Endothelial cell of umbilical vein (primary cell): ENCODE results near the gene KLHL11. TPM values are rescaled to one million over a fixed set of nuclear protein-coding genes. Genes with fewer than 3 reads are reported as not detected.

Experiments
- Bru-seq: library from RNA; stranded (reverse); fragments of 400-500 nt; gene quantifications from one replicate; lab custom pipeline; 2021; lab: Mats Ljungman, UMichigan
- BruChase-seq, 2 experiments: library from RNA; stranded (reverse); fragments of 400-500 nt; gene quantifications; one replicate each; lab custom pipeline; 2021; lab: Mats Ljungman, UMichigan
- BruUV-seq: library from RNA; stranded (reverse); fragments of 400-500 nt; replicated peaks from 2 replicates; lab custom pipeline; 2021; lab: Mats Ljungman, UMichigan
- CTCF ChIA-PET: fragments of 300-600, 350-600 bp; sonication (Branson Sonifier 250); formaldehyde crosslinking; loops from one replicate; lab custom pipeline; 2021; ENCODE audit warnings: antibody characterized with exemption, inconsistent platforms; lab: Charles Lee
- POLR2A ChIA-PET: fragments of 300-600, 350-600 bp; sonication (Branson Sonifier 250); formaldehyde crosslinking; loops from one replicate; lab custom pipeline; 2021; ENCODE audit warnings: antibody characterized with exemption, inconsistent platforms; lab: Charles Lee
- DNase-seq: peaks from one replicate; pipeline ENCODE4 v3.0.0-alpha.2; 2011; ENCODE audit warnings: low read depth, low spot score
- FAIRE-seq: peaks from 2 replicates; lab custom pipeline; 2011; peaks lifted over from hg19 to GRCh38; lab: Jason Lieb, UNC
- H2AFZ ChIP-seq: 2 replicates; pipeline ENCODE4 v1.6.0; 2012; ENCODE audit warnings: low read depth, low read length, control low read depth, inconsistent platforms
- H3K27ac ChIP-seq: 2 replicates; pipeline ENCODE4 v1.5.1; 2011; ENCODE audit warnings: low read depth, mild to moderate bottlenecking, control low read depth, low read length, moderate library complexity; ENCODE audit not compliant: insufficient read depth
- H3K27me3 ChIP-seq, 2 experiments: 2 replicates each; pipeline versions ENCODE4 v1.6.0 to v1.6.1; 2011; ENCODE audit warnings: low read length in 2 of 2, mixed read lengths in 1 of 2; ENCODE audit not compliant: control insufficient read depth in 2 of 2, insufficient read depth in 2 of 2
- H3K36me3 ChIP-seq, 2 experiments: 2 replicates in 1 of 2; 3 replicates in 1 of 2; pipeline ENCODE4 v1.5.1; 2011; ENCODE audit warnings: low read length in 2 of 2, mild to moderate bottlenecking in 1 of 2, moderate library complexity in 1 of 2; ENCODE audit not compliant: control insufficient read depth in 2 of 2, insufficient read depth in 2 of 2; ENCODE audit errors: extremely low read depth in 1 of 2
- H3K4me1 ChIP-seq: 3 replicates; pipeline ENCODE4 v1.5.1; 2011; ENCODE audit warnings: mild to moderate bottlenecking, low read length; ENCODE audit not compliant: control insufficient read depth, insufficient read depth; ENCODE audit errors: extremely low read depth
- H3K4me2 ChIP-seq: 2 replicates; pipeline ENCODE4 v1.6.1; 2011; ENCODE audit warnings: low read length, control low read depth, mixed read lengths; ENCODE audit not compliant: insufficient read depth
- H3K4me3 ChIP-seq, 3 experiments: fragments of 200-600 bp in 1 of 3; sonication (generic), shearing (Covaris generic) in 1 of 3; replicated peaks in 1 of 3; 2 replicates each; pipeline ENCODE4 v1.5.1; 2011 to 2016; ENCODE audit warnings: control low read depth in 3 of 3, low read length in 3 of 3, mild to moderate bottlenecking in 2 of 3, inconsistent platforms in 1 of 3, low read depth in 1 of 3, moderate library complexity in 1 of 3; ENCODE audit not compliant: insufficient read depth in 1 of 3
- H3K79me2 ChIP-seq: 2 replicates; pipeline ENCODE4 v1.6.0; 2012; ENCODE audit warnings: low read length, inconsistent platforms; ENCODE audit not compliant: control insufficient read depth, insufficient read depth
- H3K9ac ChIP-seq: replicated peaks from 2 replicates; pipeline ENCODE3; 2011; ENCODE audit warnings: low read length, control low read depth; ENCODE audit not compliant: insufficient read depth; ENCODE audit errors: extremely low read depth
- H3K9me1 ChIP-seq: replicated peaks from 3 replicates; pipeline ENCODE4 v1.6.0; 2011; ENCODE audit warnings: mild to moderate bottlenecking, low read length; ENCODE audit not compliant: control insufficient read depth, insufficient read depth; ENCODE audit errors: extremely low read depth
- H3K9me3 ChIP-seq: replicated peaks from 2 replicates; pipeline ENCODE4 v1.5.1; 2012; ENCODE audit warnings: low read length, inconsistent platforms; ENCODE audit not compliant: control insufficient read depth, insufficient read depth
- H4K20me1 ChIP-seq: replicated peaks from 2 replicates; pipeline ENCODE3; 2011; ENCODE audit warnings: mild to moderate bottlenecking, low read length; ENCODE audit not compliant: control insufficient read depth, insufficient read depth; ENCODE audit errors: extremely low read depth
- EZH2 ChIP-seq: IDR thresholded peaks from 2 replicates; pipeline ENCODE4 v1.6.1; 2012; ENCODE audit warnings: borderline replicate concordance, low read depth, mild to moderate bottlenecking, moderate library complexity, low read length, inconsistent platforms; ENCODE audit not compliant: severe bottlenecking
- FOS ChIP-seq: IDR thresholded peaks from 2 replicates; pipeline ENCODE4 v1.6.1; 2011; ENCODE audit warnings: mild to moderate bottlenecking, low read length, moderate library complexity, borderline replicate concordance; ENCODE audit not compliant: insufficient read depth
- GATA2 ChIP-seq: IDR thresholded peaks from 2 replicates; pipeline ENCODE4 v1.7.0; 2011; ENCODE audit warnings: low read depth, mild to moderate bottlenecking, moderate library complexity, mixed read lengths, low read length; ENCODE audit not compliant: insufficient read length, insufficient read depth
- JUN ChIP-seq: IDR thresholded peaks from 2 replicates; pipeline ENCODE4 v1.6.1; 2011; ENCODE audit warnings: borderline replicate concordance, low read depth; ENCODE audit not compliant: insufficient read length, insufficient read depth
- MYC ChIP-seq: IDR thresholded peaks from one replicate; pipeline ENCODE4 v1.6.1; 2011; ENCODE audit warnings: mild to moderate bottlenecking, low read depth, low read length
- POLR2A ChIP-seq: IDR thresholded peaks from 2 replicates; pipeline ENCODE4 v1.6.1; 2012; ENCODE audit warnings: low read depth, mild to moderate bottlenecking, control low read depth, low read length
- POLR2AphosphoS5 ChIP-seq: IDR thresholded peaks from 2 replicates; pipeline ENCODE4 v1.6.1; 2012; ENCODE audit warnings: low read depth, mild to moderate bottlenecking, control low read depth, low read length, moderate library complexity; ENCODE audit not compliant: insufficient read depth
- dilution Hi-C: fragments of 300-500 bp; cut with MboI; formaldehyde crosslinking; loops from one replicate; pipeline ENCODE4 v1.15.0; 2019; ENCODE audit warnings: low sequenced_read_pairs; ENCODE audit not compliant: extremely low pct_ligation_motif_present
- intact Hi-C: fragments of 100-400 bp; cut with micrococcal nuclease; formaldehyde crosslinking; loops from one replicate; pipeline ENCODE4 v1.10.0; 2022
- long read RNA-seq: library from polyadenylated mRNA; stranded (forward); transcript quantifications from one replicate; pipeline ENCODE4 v2.0.0, GENCODE V29; 2021
- polyA minus RNA-seq, 3 experiments: library from RNA; depleted of rRNA, polyadenylated mRNA; stranded (reverse); fragments of >200 nt; gene quantifications; 1 replicate in 1 of 3; 2 replicates in 2 of 3; pipeline ENCODE4 v1.2.3, GENCODE V29; 2011
- polyA plus RNA-seq, 4 experiments: library from polyadenylated mRNA; depleted of rRNA in 3 of 4; stranded (reverse) in 3 of 4; unstranded in 1 of 4; fragments of >200 nt; gene quantifications; 2 replicates each; pipeline versions ENCODE4 v1.2.1 to v1.2.3, GENCODE V29; 2011 to 2012; ENCODE audit warnings: missing spikeins in 1 of 4
- total RNA-seq: library from RNA; stranded (reverse); gene quantifications from 2 replicates; pipeline ENCODE4 v1.2.3, GENCODE V29; 2021
- TF ChIP-seq, protein P1 (sequence below), 2 donors: IDR thresholded peaks; 1 replicate in 1 of 2; 2 replicates in 1 of 2; pipeline ENCODE4 v1.5.1; 2011; ENCODE audit warnings: low read length in 2 of 2, mild to moderate bottlenecking in 2 of 2, moderate library complexity in 2 of 2, control low read depth in 1 of 2, inconsistent platforms in 1 of 2, low read depth in 1 of 2; ENCODE audit not compliant: insufficient read depth in 1 of 2; ENCODE audit errors: extremely low read depth in 1 of 2
- TF ChIP-seq, protein P2 (sequence below): IDR thresholded peaks from 2 replicates; pipeline ENCODE4 v1.6.1; 2011; ENCODE audit not compliant: insufficient read depth, insufficient read length

The KLHL11 gene, protein sequence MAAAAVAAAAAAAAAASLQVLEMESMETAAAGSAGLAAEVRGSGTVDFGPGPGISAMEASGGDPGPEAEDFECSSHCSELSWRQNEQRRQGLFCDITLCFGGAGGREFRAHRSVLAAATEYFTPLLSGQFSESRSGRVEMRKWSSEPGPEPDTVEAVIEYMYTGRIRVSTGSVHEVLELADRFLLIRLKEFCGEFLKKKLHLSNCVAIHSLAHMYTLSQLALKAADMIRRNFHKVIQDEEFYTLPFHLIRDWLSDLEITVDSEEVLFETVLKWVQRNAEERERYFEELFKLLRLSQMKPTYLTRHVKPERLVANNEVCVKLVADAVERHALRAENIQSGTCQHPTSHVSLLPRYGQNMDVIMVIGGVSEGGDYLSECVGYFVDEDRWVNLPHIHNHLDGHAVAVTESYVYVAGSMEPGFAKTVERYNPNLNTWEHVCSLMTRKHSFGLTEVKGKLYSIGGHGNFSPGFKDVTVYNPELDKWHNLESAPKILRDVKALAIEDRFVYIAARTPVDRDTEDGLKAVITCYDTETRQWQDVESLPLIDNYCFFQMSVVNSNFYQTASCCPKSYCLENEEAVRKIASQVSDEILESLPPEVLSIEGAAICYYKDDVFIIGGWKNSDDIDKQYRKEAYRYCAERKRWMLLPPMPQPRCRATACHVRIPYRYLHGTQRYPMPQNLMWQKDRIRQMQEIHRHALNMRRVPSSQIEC
- total RNA-seq (11.0 and 12.6 TPM in 2 replicates), polyA plus RNA-seq (2.9 and 3.1 TPM in 2 replicates), polyA minus RNA-seq (25.0 and 33.0 TPM in 2 replicates), Bru-seq, nascent RNA (percentile 54 among the genes with signal in this experiment), BruChase-seq, experiment 1, labeled RNA remaining after a 6-hour chase (percentile 70 among the genes with signal in this experiment), BruChase-seq, experiment 2, labeled RNA remaining after a 2-hour chase (percentile 83 among the genes with signal in this experiment)
- 3.0 and 3.4 TPM in 2 replicates for polyA plus RNA-seq (2011; cell fraction: cytosol; rRNA removed)
- polyA plus RNA-seq (2011; cell fraction: nucleus; rRNA removed), result 2.6 and 3.9 TPM in 2 replicates
- polyA plus RNA-seq (2012), result 1.4 and 1.9 TPM in 2 replicates
- 30.5 TPM for polyA minus RNA-seq (2011; cell fraction: cytosol; rRNA and poly(A)+ RNA removed)
- polyA minus RNA-seq (2011; cell fraction: nucleus; rRNA and poly(A)+ RNA removed), result 5.4 and 8.3 TPM in 2 replicates
- long read RNA-seq, result 0 reads

DNA sequence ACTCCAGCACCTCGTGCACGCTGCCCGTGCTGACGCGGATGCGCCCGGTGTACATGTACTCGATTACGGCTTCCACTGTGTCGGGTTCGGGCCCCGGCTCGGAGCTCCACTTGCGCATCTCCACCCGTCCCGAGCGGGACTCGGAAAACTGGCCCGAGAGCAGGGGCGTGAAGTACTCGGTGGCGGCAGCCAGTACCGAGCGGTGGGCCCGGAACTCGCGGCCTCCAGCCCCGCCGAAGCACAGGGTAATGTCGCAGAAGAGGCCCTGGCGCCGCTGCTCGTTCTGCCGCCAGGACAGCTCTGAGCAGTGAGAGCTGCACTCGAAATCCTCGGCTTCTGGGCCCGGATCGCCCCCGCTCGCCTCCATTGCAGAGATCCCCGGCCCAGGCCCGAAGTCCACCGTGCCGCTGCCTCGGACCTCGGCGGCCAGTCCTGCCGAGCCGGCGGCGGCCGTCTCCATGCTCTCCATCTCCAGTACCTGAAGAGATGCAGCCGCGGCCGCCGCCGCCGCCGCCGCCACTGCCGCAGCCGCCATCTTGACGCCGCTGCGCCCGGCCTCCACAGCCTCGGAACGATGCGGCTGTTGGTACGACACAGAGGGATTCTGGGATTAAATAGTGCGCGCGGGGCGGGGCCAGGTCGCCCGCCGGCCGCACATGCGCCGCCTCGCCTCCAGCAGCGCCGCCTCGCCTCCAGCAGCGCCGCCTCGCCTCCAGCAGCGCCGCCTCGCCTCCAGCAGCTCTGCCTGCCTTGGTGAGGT, at the start of gene KLHL11:
TSS of gene KLHL11 (minus strand) at position 588 of the 760 bp plus-strand sequence. CDS start at position 535, 53 bp downstream.
- peak within 1 kb of the TSS; percentile 24 for H3K27ac ChIP-seq
- peak within 1 kb of the TSS; percentile 92 for H3K4me2 ChIP-seq
- ChIA-PET POLR2A (interaction anchor here (0.5 to 0.9 kb wide), 4 partner anchors 38 to 173 kb away, joined by 3 to 4 read pairs (median 4); partner anchors contain the start of gene FKBP10), CTCF (interaction anchor here (0.6 to 2.1 kb wide), 15 partner anchors 15 to 128 kb away, joined by 3 to 9 read pairs (median 3); partner anchors contain the start of genes FKBP10, JUP and P3H4)
- no peaks in the 10 kb centered on the region for H3K9me3 ChIP-seq
- peaks cover 8 to 11% of the 10 kb centered on the region in 2 experiments for H3K36me3 ChIP-seq
- no peaks in the 10 kb centered on the region for H3K9me1 ChIP-seq
- H3K4me3 ChIP-seq, result peak within 1 kb of the TSS; percentile 45 to 86 (median 77)
- no peaks in the 10 kb centered on the region for H3K27me3 ChIP-seq
- DNase-seq (peak; percentile 94), FAIRE-seq (peak; percentile 96)
- H3K79me2 ChIP-seq, result peaks cover 39% of the 10 kb centered on the region
- peaks cover 11% of the 10 kb centered on the region for H3K4me1 ChIP-seq
- peaks cover 3% of the 10 kb centered on the region for H4K20me1 ChIP-seq
- H2AFZ ChIP-seq, result peak within 1 kb of the TSS; percentile 68
- BruUV-seq, result no TSS peak
- intact Hi-C loops (loop anchor here (1.0 kb wide), 3 partner anchors 53 to 127 kb away; no protein-coding TSS in a partner anchor), dilution Hi-C loops (no loop called here)
- peak within 1 kb of the TSS; percentile 71 for H3K9ac ChIP-seq
- TF ChIP-seq EZH2 (no peak), POLR2A (peak; percentile 95), GATA2 (no peak), POLR2AphosphoS5 (peak; percentile 96), MYC (no peak), FOS (no peak), JUN (no peak)
- TF ChIP-seq, protein P1, sequence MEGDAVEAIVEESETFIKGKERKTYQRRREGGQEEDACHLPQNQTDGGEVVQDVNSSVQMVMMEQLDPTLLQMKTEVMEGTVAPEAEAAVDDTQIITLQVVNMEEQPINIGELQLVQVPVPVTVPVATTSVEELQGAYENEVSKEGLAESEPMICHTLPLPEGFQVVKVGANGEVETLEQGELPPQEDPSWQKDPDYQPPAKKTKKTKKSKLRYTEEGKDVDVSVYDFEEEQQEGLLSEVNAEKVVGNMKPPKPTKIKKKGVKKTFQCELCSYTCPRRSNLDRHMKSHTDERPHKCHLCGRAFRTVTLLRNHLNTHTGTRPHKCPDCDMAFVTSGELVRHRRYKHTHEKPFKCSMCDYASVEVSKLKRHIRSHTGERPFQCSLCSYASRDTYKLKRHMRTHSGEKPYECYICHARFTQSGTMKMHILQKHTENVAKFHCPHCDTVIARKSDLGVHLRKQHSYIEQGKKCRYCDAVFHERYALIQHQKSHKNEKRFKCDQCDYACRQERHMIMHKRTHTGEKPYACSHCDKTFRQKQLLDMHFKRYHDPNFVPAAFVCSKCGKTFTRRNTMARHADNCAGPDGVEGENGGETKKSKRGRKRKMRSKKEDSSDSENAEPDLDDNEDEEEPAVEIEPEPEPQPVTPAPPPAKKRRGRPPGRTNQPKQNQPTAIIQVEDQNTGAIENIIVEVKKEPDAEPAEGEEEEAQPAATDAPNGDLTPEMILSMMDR (IDR thresholded peaks at IDR 0.05; ENCODE audit: extremely low read depth in 1 of 2, insufficient read depth in 1 of 2, low read depth in 1 of 2, low read length in 2 of 2), result no peak
- TF ChIP-seq, protein P2, sequence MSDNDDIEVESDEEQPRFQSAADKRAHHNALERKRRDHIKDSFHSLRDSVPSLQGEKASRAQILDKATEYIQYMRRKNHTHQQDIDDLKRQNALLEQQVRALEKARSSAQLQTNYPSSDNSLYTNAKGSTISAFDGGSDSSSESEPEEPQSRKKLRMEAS, result no peak
